Measurements from ENCODE around the gene REXO5. TPM values are rescaled to one million over a fixed set of nuclear protein-coding genes. Genes with fewer than 3 reads are reported as not detected.
A peak's percentile ranks its signal among the peaks of the same experiment; 100 is the strongest.

Gene REXO5
- total RNA-seq, 2 experiments from 2014 or later: 24.3 to 25.7 TPM

- Mint-ChIP-seq H3K4me3 (no peak overlapping the region), H3K27ac (peak overlapping the region; percentile 11), H3K36me3 (peaks cover 6% of the 10 kb centered on the region), H3K27me3 (no peaks in the 10 kb centered on the region), H3K4me1 (ENCODE audit: low read depth) (peaks cover 26% of the 10 kb centered on the region), H3K9me3 (no peaks in the 10 kb centered on the region)
- intact Hi-C loops (cut with micrococcal nuclease): no loop called here
- CTCF ChIA-PET: interaction anchor here (1.3 to 1.7 kb wide), 2 partner anchors 16 to 17 kb away, joined by 4 to 5 read pairs; no protein-coding TSS in a partner anchor
- POLR2A ChIA-PET: interaction anchor here (0.6 to 1.5 kb wide), 2 partner anchors 8 to 44 kb away, joined by 4 to 5 read pairs; no protein-coding TSS in a partner anchor
- no peak for DNase-seq
Measured at GRCh38 chr16:20866801-20867200, 60.5 kb downstream of the REXO5 start.

GRCh38 chr16:20867585-20867984, 61.3 kb downstream of the REXO5 start:
- H3K9me3 Mint-ChIP-seq: no peaks in the 10 kb centered on the region
- peaks cover 5% of the 10 kb centered on the region for H3K36me3 Mint-ChIP-seq
- peaks cover 32% of the 10 kb centered on the region for H3K4me1 Mint-ChIP-seq (ENCODE audit: low read depth)
- ChIA-PET CTCF (interaction anchor here (0.6 to 1.7 kb wide), 2 partner anchors 18 to 860 kb away, joined by 3 to 5 read pairs; no protein-coding TSS in a partner anchor), POLR2A (no interaction called here)
- H3K27me3 Mint-ChIP-seq: no peaks in the 10 kb centered on the region
- intact Hi-C loops (cut with micrococcal nuclease): no loop called here
- no peak overlapping the region for H3K4me3 Mint-ChIP-seq
- H3K27ac Mint-ChIP-seq: no peak overlapping the region
- DNase-seq: no peak

GRCh38 chr16:20868890-20869289, 62.6 kb downstream of the REXO5 start:
- ChIA-PET POLR2A (no interaction called here), CTCF (no interaction called here)
- H3K4me1 Mint-ChIP-seq (ENCODE audit: low read depth): peaks cover 41% of the 10 kb centered on the region
- H3K27me3 Mint-ChIP-seq: no peaks in the 10 kb centered on the region
- intact Hi-C loops (cut with micrococcal nuclease): no loop called here
- DNase-seq: no peak
- H3K36me3 Mint-ChIP-seq: peaks cover 5% of the 10 kb centered on the region
- H3K4me3 Mint-ChIP-seq: no peak overlapping the region
- H3K27ac Mint-ChIP-seq: no peak overlapping the region
- H3K9me3 Mint-ChIP-seq: no peaks in the 10 kb centered on the region

GRCh38 chr16:20870122-20870820, 63.9 kb downstream of the REXO5 start:
- Mint-ChIP-seq H3K27me3 (no peaks in the 10 kb centered on the region), H3K27ac (no peak overlapping the region), H3K36me3 (peaks cover 2% of the 10 kb centered on the region), H3K9me3 (no peaks in the 10 kb centered on the region), H3K4me3 (no peak overlapping the region), H3K4me1 (ENCODE audit: low read depth) (peaks cover 46% of the 10 kb centered on the region)
- CTCF ChIA-PET: no interaction called here
- no peak for DNase-seq
- intact Hi-C loops (cut with micrococcal nuclease): no loop called here
- POLR2A ChIA-PET: no interaction called here

- no peaks in the 10 kb centered on the region for H3K27me3 Mint-ChIP-seq
- H3K27ac Mint-ChIP-seq: no peak overlapping the region
- H3K4me3 Mint-ChIP-seq: no peak overlapping the region
- no peak for DNase-seq
- intact Hi-C loops (cut with micrococcal nuclease): no loop called here
- CTCF ChIA-PET: interaction anchor here (0.6 kb wide), 1 partner anchor 47 kb away, joined by 3 read pairs; no protein-coding TSS in a partner anchor
- POLR2A ChIA-PET: no interaction called here
- H3K36me3 Mint-ChIP-seq: peaks cover 2% of the 10 kb centered on the region
- H3K9me3 Mint-ChIP-seq: no peaks in the 10 kb centered on the region
- peaks cover 41% of the 10 kb centered on the region for H3K4me1 Mint-ChIP-seq (ENCODE audit: low read depth)
Measured at GRCh38 chr16:20871258-20871657, 64.9 kb downstream of the REXO5 start.

GRCh38 chr16:20871941-20872815, 65.9 kb downstream of the REXO5 start:
- POLR2A ChIA-PET: interaction anchor here (1.1 kb wide), 1 partner anchor 27 kb away, joined by 3 read pairs; no protein-coding TSS in a partner anchor
- intact Hi-C loops (cut with micrococcal nuclease): no loop called here
- H3K9me3 Mint-ChIP-seq: no peaks in the 10 kb centered on the region
- H3K27me3 Mint-ChIP-seq: no peaks in the 10 kb centered on the region
- peaks cover 33% of the 10 kb centered on the region for H3K4me1 Mint-ChIP-seq (ENCODE audit: low read depth)
- no peak for DNase-seq
- no peak overlapping the region for H3K27ac Mint-ChIP-seq
- H3K4me3 Mint-ChIP-seq: no peak overlapping the region
- peaks cover 2% of the 10 kb centered on the region for H3K36me3 Mint-ChIP-seq
- CTCF ChIA-PET: no interaction called here

- no peaks in the 10 kb centered on the region for H3K27me3 Mint-ChIP-seq
- no peak overlapping the region for H3K4me3 Mint-ChIP-seq
- H3K4me1 Mint-ChIP-seq (ENCODE audit: low read depth): peaks cover 38% of the 10 kb centered on the region
- no peak for DNase-seq
- no peak overlapping the region for H3K27ac Mint-ChIP-seq
- ChIA-PET POLR2A (interaction anchor here (1.4 to 2.1 kb wide), 3 partner anchors 26 to 30 kb away, joined by 5 to 10 read pairs (median 7); partner anchors contain the start of genes DCUN1D3 and LYRM1), CTCF (interaction anchor here (1.7 to 1.9 kb wide), 3 partner anchors 23 to 67 kb away, joined by 6 to 7 read pairs (median 6); partner anchors contain the start of genes ERI2 and REXO5)
- no peaks in the 10 kb centered on the region for H3K9me3 Mint-ChIP-seq
- H3K36me3 Mint-ChIP-seq: peaks cover 2% of the 10 kb centered on the region
- intact Hi-C loops (cut with micrococcal nuclease): no loop called here
Measured at GRCh38 chr16:20873331-20873730, 67.0 kb downstream of the REXO5 start.

GRCh38 chr16:20874088-20874581, 67.8 kb downstream of the REXO5 start:
- DNase-seq: no peak

GRCh38 chr16:20875355-20875650, 69.0 kb downstream of the REXO5 start:
- Mint-ChIP-seq H3K4me1 (ENCODE audit: low read depth) (peaks cover 54% of the 10 kb centered on the region), H3K27ac (peak overlapping the region; percentile 49), H3K36me3 (peaks cover 2% of the 10 kb centered on the region), H3K4me3 (no peak overlapping the region), H3K27me3 (no peaks in the 10 kb centered on the region), H3K9me3 (no peaks in the 10 kb centered on the region)
- ChIA-PET CTCF (interaction anchor here (0.8 to 1.9 kb wide), 6 partner anchors 11 to 209 kb away, joined by 3 to 6 read pairs (median 4); partner anchors contain the start of genes DCUN1D3 and LYRM1), POLR2A (interaction anchor here (1.3 to 2.1 kb wide), 7 partner anchors 9 to 63 kb away, joined by 3 to 10 read pairs (median 4); partner anchors contain the start of genes DCUN1D3 and LYRM1)
- intact Hi-C loops (cut with micrococcal nuclease): loop anchor here (2.0 kb wide), 1 partner anchor 69 kb away; the partner anchor contains the start of genes ERI2 and REXO5
- DNase-seq: no peak

More at GRCh38 chr16:20874088-20874581, 67.8 kb downstream of the REXO5 start:
- H3K27ac Mint-ChIP-seq: peak overlapping the region; percentile 81
- peak overlapping the region; percentile 34 for H3K4me3 Mint-ChIP-seq
- CTCF ChIA-PET: interaction anchor here (0.6 to 1.9 kb wide), 10 partner anchors 9 to 210 kb away, joined by 3 to 7 read pairs (median 4); partner anchors contain the start of genes DCUN1D3, ERI2, LYRM1 and REXO5
- POLR2A ChIA-PET: interaction anchor here (0.7 to 2.1 kb wide), 11 partner anchors 8 to 64 kb away, joined by 3 to 10 read pairs (median 5); partner anchors contain the start of genes DCUN1D3 and LYRM1
- H3K27me3 Mint-ChIP-seq: no peaks in the 10 kb centered on the region
- peaks cover 46% of the 10 kb centered on the region for H3K4me1 Mint-ChIP-seq (ENCODE audit: low read depth)
- no peaks in the 10 kb centered on the region for H3K9me3 Mint-ChIP-seq
- peaks cover 2% of the 10 kb centered on the region for H3K36me3 Mint-ChIP-seq
- intact Hi-C loops (cut with micrococcal nuclease): loop anchor here (1.0 to 2.0 kb wide), 6 partner anchors 9 to 71 kb away; partner anchors contain the start of genes DCUN1D3, ERI2, LYRM1 and REXO5

GRCh38 chr16:20878682-20879147, 72.4 kb downstream of the REXO5 start:
- Mint-ChIP-seq H3K4me3 (no peak overlapping the region), H3K4me1 (ENCODE audit: low read depth) (peaks cover 43% of the 10 kb centered on the region), H3K9me3 (no peaks in the 10 kb centered on the region), H3K27me3 (no peaks in the 10 kb centered on the region), H3K36me3 (no peaks in the 10 kb centered on the region), H3K27ac (peak overlapping the region; percentile 8)
- POLR2A ChIA-PET: interaction anchor here (1.3 kb wide), 1 partner anchor 25 kb away, joined by 3 read pairs; no protein-coding TSS in a partner anchor
- CTCF ChIA-PET: interaction anchor here (1.4 kb wide), 1 partner anchor 30 kb away, joined by 4 read pairs; no protein-coding TSS in a partner anchor
- DNase-seq: no peak
- intact Hi-C loops (cut with micrococcal nuclease): loop anchor here (1.0 kb wide), 1 partner anchor 22 kb away; the partner anchor contains the start of genes DCUN1D3 and LYRM1
